Epithelial cell of alveolus of lung (primary cell): ENCODE measurements around the gene TMEM150B. TPM values are rescaled to one million over a fixed set of nuclear protein-coding genes. Genes with fewer than 3 reads are reported as not detected.

Source experiments
- total RNA-seq: library from RNA; depleted of rRNA; stranded (reverse); fragments of >200 nt; gene quantifications from 2 replicates; pipeline ENCODE4 v1.2.1, GENCODE V29; 2015

Gene TMEM150B, protein sequence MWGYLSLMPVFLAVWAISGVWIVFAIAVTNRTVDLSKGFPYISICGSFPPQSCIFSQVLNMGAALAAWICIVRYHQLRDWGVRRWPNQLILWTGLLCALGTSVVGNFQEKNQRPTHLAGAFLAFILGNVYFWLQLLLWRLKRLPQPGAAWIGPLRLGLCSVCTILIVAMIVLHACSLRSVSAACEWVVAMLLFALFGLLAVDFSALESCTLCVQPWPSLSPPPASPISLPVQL
- not detected in 2 replicates for total RNA-seq

DNA sequence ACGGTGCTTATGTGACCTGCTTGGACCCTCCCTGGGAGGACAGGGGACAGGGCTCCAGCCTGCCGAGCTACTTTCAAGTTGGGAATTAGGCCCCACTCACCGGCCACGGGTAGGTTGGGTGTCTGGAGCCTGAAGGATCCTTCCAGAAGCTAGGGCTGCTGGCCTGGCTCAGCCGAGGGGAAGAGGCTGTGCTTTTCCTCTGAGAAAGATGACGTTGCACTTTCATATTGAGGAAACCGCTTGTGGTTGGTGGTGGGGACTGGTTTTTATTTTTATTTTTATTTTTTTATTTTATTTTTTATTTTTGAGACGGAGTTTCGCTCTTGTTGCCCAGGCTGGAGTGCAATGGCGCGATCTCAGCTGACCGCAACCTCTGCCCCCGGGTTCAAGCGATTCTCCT, at the start of gene TMEM150B:
TMEM150B (minus strand) TSS at position 170 of the 400 bp plus-strand sequence. CDS start 4,305 bp downstream, outside the sequence.

DNA sequence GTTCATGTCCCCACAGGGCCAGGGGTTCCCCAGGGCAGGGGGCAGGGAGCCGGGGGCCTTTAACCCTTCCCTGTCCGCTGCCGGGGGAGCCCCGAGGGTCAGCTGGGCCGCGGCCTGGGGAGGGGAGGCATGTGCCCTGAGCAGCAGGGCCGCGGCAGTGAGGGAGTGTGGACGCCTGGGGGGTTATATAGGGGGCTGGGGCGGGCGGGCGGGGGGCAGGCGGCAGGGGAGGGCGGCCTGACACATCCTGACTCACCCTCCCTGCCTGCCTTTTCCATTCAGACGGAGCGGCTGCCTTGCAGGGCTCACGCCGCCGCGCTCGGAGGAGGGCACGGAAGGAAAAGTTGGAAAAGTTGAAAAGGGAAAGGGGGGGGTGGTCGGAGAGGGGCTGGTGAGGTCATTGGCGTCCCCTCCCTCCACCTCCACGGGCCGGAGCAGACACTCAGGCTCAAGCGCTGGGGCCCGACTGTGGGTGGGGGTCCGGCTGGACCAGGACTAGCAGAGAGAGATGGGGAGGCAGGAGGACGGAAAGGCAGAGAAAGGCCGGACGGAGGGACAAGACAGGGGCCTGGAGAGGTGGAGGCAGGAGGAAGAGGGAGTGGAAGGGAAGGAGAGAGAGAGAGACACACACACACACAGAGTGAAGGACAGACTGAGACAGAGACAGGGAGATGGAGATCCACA, 45.3 kb upstream of the TMEM150B start, which contains the start of gene IL11:
IL11 (minus strand) TSS at position 159 of the 684 bp plus-strand sequence; CDS start at position 6, 153 bp downstream.

DNA sequence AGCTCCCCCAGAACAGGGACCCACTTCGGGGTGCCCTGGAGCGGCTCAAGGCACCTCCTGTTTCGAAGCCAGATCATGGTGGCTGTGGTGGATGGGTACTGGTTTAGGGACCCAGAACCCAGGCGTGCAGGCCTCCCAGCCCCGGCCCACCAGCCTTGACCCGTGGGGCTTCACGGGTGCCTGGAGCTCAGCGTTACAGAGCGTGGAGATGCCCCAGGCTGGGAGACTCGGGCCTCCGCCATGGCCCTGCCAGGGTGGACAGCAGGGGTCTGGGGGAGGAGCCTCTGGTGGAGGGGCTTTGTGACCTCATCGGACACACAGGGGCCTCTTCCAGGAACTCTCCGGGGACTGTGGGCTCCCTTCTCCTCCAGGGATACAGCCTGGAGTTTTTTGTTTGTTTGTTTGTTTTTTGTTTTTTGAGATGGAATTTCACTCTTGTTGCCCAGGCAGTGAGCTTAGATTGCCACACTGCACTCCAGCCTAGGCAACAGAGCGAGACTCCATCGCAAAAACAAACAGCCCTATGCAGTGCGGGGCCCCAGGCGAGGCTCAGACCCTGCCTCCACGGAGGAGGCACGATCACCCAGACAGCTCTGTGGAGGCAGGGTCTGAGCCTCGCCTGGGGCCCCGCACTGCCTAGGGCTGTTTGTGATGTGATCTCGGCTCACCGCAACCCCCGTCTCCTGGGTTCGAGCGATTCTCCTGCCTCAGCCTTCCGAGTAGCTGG, 38.0 kb upstream of the TMEM150B start, which contains the start of gene GARIN5B:
GARIN5B (minus strand) TSS at position 271 of the 727 bp plus-strand sequence; CDS start at position 77, 194 bp downstream.

DNA sequence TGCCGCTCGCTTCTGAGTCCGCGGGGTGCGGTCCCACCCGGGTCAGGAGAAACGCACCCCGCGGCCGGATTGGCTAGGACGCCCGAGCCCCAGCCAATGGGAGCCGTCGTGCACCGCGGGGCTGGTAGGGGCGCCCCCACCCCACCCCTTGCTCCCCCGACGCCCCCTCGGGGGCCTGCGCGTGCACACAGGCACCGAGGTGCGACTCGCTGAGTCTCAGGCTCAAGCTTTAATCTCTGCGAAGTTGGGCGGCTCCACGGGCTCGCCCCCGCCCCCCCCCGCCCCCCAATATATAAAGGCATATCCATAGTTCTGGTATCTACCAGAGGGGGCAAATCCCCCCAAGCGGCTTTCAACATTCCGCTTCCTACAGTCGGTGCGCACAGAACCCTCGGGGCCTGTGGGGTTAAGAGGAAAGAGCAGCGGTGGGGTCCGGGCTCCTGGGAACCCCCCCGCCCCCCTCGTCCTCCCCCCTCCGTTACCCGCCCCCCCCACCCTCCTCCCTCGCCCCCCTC, 29.6 kb upstream of the TMEM150B start, which contains the start of gene COX6B2:
COX6B2 (minus strand) TSS at position 22 of the 515 bp plus-strand sequence. CDS start 198 bp downstream, outside the sequence.

DNA sequence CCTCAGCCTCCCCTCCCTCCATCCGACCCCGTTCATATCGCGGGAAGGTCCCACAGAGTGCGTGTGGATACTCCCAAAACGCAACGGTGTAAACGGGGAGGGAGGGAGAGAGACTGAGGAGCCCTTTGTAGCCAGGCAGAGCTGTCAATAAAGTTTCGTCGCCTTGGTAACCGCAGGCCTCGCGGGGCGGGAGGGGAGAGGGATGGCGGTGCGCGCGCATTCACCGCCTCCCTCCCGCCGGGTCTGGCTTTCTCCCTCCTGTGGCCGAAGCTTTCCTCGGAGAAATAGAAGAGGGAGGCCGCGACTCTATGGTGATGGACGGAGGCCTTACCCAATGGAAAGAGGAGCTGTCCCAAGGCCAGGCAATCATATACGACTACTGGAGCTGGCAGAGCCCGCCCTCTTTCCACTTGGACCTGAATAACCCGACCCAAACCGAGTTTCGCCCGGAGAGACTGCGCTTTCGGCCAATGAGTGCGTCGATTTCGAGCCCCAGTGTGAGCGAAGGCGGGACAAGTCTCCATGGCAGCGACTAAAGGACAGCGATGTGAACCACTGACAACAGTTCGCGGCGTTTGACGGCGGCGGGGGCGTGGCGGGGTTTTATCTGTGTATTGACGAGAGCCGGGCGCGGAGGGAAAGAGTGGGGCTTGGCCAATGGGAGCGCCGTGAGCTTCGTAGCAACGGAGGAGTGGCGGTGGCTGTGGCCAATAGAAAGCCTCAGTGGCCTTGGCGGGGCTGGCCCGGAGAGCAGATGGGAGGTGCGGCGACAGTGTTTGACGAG, 14.2 kb upstream of the TMEM150B start, which contains the start of gene KMT5C:
KMT5C (plus strand) TSS at position 772 of the 784 bp plus-strand sequence. CDS start 2,061 bp downstream, outside the sequence.

DNA sequence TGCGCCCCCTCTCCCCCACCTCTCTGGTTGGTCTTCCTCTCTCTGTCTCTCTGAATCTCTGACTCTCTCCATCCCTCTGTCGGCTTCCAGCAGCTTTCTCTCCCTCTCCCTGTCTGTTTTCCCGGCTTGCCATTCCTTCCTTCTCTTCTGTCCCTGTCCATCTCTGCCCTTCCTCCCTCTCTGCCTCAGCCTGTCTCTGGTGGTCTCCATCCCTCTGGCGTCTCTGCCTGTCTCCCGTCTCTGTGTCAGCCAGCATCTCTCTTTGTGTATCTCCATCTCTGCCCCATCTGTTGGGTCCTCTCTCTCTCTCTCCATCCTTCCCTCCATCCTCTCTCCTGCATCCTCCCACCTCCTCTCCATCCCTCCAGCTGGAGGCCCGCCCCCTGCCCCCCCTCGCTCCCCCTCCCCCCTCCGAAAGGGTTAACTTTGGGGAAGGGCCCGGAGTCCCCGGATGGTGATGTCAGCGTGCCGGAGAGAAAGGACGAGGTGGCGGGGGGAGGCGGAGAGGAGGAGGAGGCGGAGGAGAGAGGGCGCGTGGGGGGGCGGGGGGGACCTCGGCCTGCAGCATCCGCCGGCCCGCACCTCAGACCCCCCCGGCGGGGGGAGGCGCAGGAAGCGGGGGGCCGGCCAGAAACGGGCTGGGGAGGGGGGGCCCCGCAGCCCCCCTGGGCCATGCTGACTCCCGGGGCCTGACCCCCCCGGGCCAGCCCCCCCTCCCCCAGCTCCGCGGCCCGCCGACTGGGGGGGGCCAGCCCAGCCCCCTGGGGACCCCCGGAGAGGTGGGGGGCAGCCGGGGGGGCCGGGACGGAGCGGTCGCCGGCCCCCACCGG, 41.4 kb downstream of the TMEM150B start, which contains the start of gene BRSK1:
BRSK1 (plus strand) TSS at position 450 of the 830 bp plus-strand sequence. CDS start 446 bp downstream, outside the sequence.

DNA sequence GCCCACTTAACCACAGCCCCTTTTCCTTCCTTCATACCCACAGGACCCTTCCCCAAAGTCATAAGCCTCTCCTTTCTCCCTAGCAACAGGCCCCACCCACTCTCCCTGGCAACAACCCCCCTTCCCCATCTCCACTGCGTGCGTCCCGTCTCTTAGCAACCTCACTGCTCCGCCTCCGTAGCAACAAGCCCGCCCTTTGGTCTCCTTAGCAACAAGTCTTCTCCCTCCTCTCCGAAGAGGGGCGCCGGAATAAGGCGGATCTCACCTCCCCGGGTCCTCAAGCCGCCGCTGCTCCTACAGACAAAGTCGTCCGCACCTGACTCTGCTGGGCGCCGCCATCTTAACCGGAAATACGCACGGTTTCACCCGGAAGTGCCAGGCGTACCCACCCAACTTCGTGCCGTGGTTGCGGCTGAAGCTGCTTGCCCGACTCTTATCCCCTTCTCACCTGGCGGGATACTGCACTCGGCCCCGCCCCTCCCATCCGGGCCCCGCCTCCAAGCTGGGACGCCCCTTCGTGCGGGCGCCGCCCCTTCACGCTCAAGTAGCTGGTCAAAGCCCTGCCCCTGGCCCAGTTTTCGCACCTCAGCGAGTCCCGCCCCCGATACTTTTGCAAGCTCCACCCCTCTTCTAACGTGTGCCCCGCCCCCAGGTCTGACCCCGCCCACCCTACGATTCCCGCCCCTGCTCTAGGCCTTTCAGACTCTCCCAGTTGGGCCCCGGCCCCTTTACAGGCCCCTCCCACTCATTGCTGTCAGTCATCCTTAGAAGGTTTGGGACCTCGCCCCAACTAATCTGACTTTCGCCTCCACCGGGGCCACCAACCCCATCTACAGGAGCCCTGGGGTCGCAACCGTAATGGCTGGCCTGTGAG, 45.1 kb downstream of the TMEM150B start, which contains the start of gene HSPBP1:
HSPBP1 (minus strand) TSS at position 341 of the 874 bp plus-strand sequence. CDS start 502 bp downstream, outside the sequence.

Other genes with a start within 250 kb of the TMEM150B start
- gene EPS8L1, start 249.5 kb downstream of the TMEM150B start, total RNA-seq: 0.64 and 6.5 TPM in 2 replicates
- 45.6 and 47.1 TPM in 2 replicates for gene PPP1R12C, start 207.7 kb downstream of the TMEM150B start, total RNA-seq
- 6.7 and 20.3 TPM in 2 replicates for gene TNNT1, start 176.1 kb downstream of the TMEM150B start, total RNA-seq
- not detected in 2 replicates for gene TNNI3, start 167.6 kb downstream of the TMEM150B start, total RNA-seq
- gene DNAAF3, start 158.7 kb downstream of the TMEM150B start, total RNA-seq: 1.0 TPM in 1 of 2 replicates, not detected in the other
- gene SYT5, start 145.1 kb downstream of the TMEM150B start, total RNA-seq: 0.08 and 0.26 TPM in 2 replicates
- 3.9 and 6.6 TPM in 2 replicates for gene PTPRH, start 115.8 kb downstream of the TMEM150B start, total RNA-seq
- 0.56 and 1.8 TPM in 2 replicates for gene TMEM86B, start 96.6 kb downstream of the TMEM150B start, total RNA-seq
- gene PPP6R1, start 66.3 kb downstream of the TMEM150B start, total RNA-seq: 34.1 and 42.2 TPM in 2 replicates
- 50.1 and 59.6 TPM in 2 replicates for gene HSPBP1, start 45.2 kb downstream of the TMEM150B start, total RNA-seq
- 6.3 and 16.0 TPM in 2 replicates for gene BRSK1, start 41.3 kb downstream of the TMEM150B start, total RNA-seq
- gene KMT5C, start 14.5 kb upstream of the TMEM150B start, total RNA-seq: 5.8 and 29.9 TPM in 2 replicates
- 0.56 TPM in 1 of 2 replicates, not detected in the other for gene COX6B2, start 29.4 kb upstream of the TMEM150B start, total RNA-seq
- not detected in 2 replicates for gene GARIN5B, start 37.9 kb upstream of the TMEM150B start, total RNA-seq
- 12.8 and 57.4 TPM in 2 replicates for gene IL11, start 45.1 kb upstream of the TMEM150B start, total RNA-seq
- gene TMEM190, start 51.5 kb upstream of the TMEM150B start, total RNA-seq: 0.72 TPM in 1 of 2 replicates, not detected in the other
- gene TMEM238, start 59.0 kb upstream of the TMEM150B start, total RNA-seq: 0.39 TPM in 1 of 2 replicates, not detected in the other
- gene RPL28, start 60.6 kb upstream of the TMEM150B start, total RNA-seq: 712 and 1,214 TPM in 2 replicates
- gene UBE2S, start 82.4 kb upstream of the TMEM150B start, total RNA-seq: 73.9 and 116 TPM in 2 replicates
- gene SHISA7, start 118.0 kb upstream of the TMEM150B start, total RNA-seq: not detected in 2 replicates
- gene ISOC2, start 136.3 kb upstream of the TMEM150B start, total RNA-seq: 40.2 and 112 TPM in 2 replicates
- not detected in 2 replicates for gene C19orf85, start 139.4 kb upstream of the TMEM150B start, total RNA-seq
- 3.2 and 10.4 TPM in 2 replicates for gene ZNF628, start 151.3 kb upstream of the TMEM150B start, total RNA-seq
- gene NAT14, start 159.8 kb upstream of the TMEM150B start, total RNA-seq: 28.7 and 53.0 TPM in 2 replicates
- 6.9 and 19.6 TPM in 2 replicates for gene SSC5D, start 163.1 kb upstream of the TMEM150B start, total RNA-seq
- 1.8 TPM in 1 of 2 replicates, not detected in the other for gene SBK2, start 211.8 kb upstream of the TMEM150B start, total RNA-seq
- 0.13 and 0.40 TPM in 2 replicates for gene SBK3, start 220.2 kb upstream of the TMEM150B start, total RNA-seq